Coronary artery (tissue), 2 donors: ENCODE measurements around the gene PPM1K.
"Not testable (repeated sequence)": the region's sequence is repeated elsewhere in the genome, so short reads cannot be mapped to it uniquely, and the experiment has no call there.

Experiments
- DNase-seq: peaks from one replicate; pipeline ENCODE4 v3.0.0-alpha.2; 2017; ENCODE audit warnings: low spot score
- H3K27ac ChIP-seq, 2 donors: fragments of 200-600 bp; sonication (generic); one replicate each; pipeline ENCODE4 v1.5.1; 2016 to 2019
- H3K4me3 ChIP-seq: fragments of 200-600 bp; sonication (generic); 2 replicates; pipeline ENCODE4 v1.5.1; 2016; ENCODE audit warnings: mild to moderate bottlenecking, moderate library complexity
- CTCF ChIP-seq: fragments of 200-600 bp; sonication (generic); IDR thresholded peaks from one replicate; pipeline ENCODE4 v1.5.1; 2019; ENCODE audit warnings: antibody characterized with exemption

Gene PPM1K

GRCh38 chr4:88315460-88316017 lies 31.2 kb upstream of the PPM1K start:
- no peak for TF ChIP-seq CTCF
- Histone ChIP-seq H3K27ac (no peak overlapping the region), H3K4me3 (no peak overlapping the region)
- no peak for DNase-seq

- not testable (repeated sequence) for DNase-seq, H3K4me3 ChIP-seq, H3K27ac ChIP-seq
Observed at GRCh38 chr4:88313088-88313624, 28.8 kb upstream of the PPM1K start.

GRCh38 chr4:88308587-88308986 lies 24.2 kb upstream of the PPM1K start:
- no peak for TF ChIP-seq CTCF
- Histone ChIP-seq H3K27ac (no peak overlapping the region), H3K4me3 (no peak overlapping the region)
- no peak for DNase-seq

GRCh38 chr4:88297725-88298454 lies 13.5 kb upstream of the PPM1K start:
- no peak for TF ChIP-seq CTCF
- no peak overlapping the region for H3K27ac ChIP-seq
- H3K4me3 ChIP-seq, result no peak overlapping the region
- DNase-seq, result no peak

- no peak for DNase-seq
- Histone ChIP-seq H3K27ac (no peak overlapping the region), H3K4me3 (no peak overlapping the region)
- TF ChIP-seq CTCF, result no peak
Observed at GRCh38 chr4:88297212-88297516, 12.8 kb upstream of the PPM1K start.

- Histone ChIP-seq H3K4me3 (no peak overlapping the region), H3K27ac (no peak overlapping the region)
- DNase-seq, result no peak
- TF ChIP-seq CTCF, result no peak
Observed at GRCh38 chr4:88296413-88297211, 12.3 kb upstream of the PPM1K start.

- DNase-seq, result no peak
- no peak for TF ChIP-seq CTCF
Observed at GRCh38 chr4:88295656-88296055, 11.3 kb upstream of the PPM1K start.

More at GRCh38 chr4:88295656-88296055, 11.3 kb upstream of the PPM1K start:
- Histone ChIP-seq H3K27ac (no peak overlapping the region), H3K4me3 (no peak overlapping the region)
